ENCODE results near the gene DPPA3.

DNA sequence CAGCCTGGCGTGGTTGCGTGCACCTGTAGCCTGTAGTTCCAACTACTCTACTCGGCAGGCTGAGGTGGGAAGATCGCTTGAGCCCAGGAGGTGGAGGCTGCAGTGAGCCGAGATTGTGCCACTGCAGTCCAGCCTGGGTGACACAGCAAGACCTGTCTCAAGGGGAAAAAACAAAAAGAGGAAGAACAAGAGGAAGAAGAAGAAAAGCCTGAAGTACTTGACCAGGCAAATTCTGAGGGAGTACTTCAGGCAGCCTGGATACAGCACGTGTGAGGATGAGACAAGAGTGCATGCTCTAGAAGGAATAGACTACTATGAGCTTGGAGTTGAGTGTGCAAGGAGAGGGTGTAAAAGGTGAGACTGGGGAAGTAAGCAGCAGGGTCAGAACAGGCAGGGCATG, 17.4 kb upstream of the DPPA3 start:
- no peak for TF ChIP-seq SUZ12 (IDR thresholded peaks at IDR 0.05; ENCODE audit: extremely low read depth, insufficient read depth, insufficient read length)
- TF ChIP-seq ZNF274 (IDR thresholded peaks at IDR 0.05; ENCODE audit: low read depth, low read length) = no peak
- TF ChIP-seq YY1 (IDR thresholded peaks at IDR 0.05; ENCODE audit: insufficient read depth, insufficient read length) = no peak
